GM18508 (cell line): ENCODE measurements around the gene FRMD4A.

ENCODE experiments used
- ATAC-seq: cut with Tn5 transposase; IDR thresholded peaks from one replicate; pipeline ENCODE4 v1.9.1; 2021; ENCODE audit warnings: moderate number of reproducible peaks; ENCODE audit not compliant: insufficient read depth, unreplicated experiment

FRMD4A gene

DNA sequence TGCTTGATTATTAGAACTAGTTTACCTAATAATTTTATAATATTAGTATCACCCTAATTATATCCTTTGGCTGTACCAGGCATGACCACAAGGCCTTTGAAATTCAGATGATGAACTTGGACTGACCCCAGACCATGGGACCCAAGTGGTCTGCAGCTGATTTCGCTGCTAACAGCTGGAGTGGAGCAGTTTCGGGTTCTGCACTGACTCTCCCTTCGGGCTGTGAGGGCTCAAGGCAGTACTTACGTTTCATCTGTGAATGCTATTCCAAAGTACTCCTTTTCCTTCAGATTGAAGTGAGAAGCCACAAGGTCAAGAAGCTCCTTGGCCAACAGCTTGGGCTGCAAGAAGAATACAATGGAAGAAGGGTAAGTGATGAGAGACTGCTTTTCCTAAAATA, 520.2 kb downstream of the FRMD4A start:
- no peak for ATAC-seq

DNA sequence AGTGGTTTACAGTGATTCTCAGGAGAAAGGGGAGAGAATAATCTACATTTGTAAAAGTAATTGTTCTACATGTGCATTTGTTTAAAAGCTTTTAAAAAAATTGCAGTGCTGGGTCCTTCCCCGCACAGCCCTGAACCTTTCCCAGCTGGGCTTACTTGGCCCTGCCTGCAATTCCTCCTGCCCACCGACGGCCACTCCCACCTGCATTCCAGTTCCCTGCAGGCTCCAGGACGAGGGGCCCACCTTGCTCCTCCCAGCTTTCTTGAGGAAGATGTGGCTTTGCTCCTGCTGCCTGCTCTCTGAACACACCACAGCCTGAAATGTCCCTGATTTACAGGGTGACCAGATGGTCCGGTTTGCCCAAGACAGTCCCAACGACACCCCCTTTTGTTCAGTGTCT, 521.3 kb downstream of the FRMD4A start:
- no peak for ATAC-seq

DNA sequence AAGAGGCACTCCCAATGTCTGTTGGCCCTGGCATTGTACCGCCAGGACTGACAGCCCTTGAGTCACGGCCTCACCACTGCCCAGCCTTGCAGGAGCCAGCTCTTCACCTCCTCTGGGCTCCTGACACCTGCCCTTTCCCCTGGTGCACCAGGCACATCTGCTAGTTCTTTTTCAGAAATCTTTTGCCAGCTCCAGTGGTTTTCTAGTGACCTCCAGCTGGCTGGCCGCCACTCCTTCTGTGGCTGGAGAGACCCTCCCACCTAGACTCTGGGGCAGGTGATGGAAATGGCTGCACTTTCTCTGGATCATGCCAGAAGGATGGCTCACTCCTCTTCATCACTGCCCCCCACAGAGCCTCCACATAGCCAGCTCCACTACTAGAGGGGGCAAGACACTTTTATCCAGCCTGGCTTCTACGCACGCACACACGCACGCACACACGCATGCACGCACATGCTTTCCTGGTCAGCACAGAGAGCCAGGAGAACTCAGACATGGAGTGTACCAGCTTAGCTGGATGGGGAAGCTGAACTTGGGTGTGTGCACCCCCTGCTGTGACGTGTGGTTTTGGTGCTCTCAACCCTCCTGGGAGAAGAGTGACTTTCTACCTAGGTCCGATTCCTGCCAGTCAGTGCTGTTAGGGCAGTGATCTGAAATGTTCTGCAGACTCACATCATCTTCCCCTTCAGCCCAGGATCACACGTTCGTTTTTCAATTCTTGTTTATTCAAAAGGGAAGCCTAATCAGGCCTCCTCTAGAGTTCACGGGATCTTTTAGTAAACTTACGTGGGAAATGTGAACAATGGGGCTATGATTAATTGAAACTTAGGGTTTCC, 522.0 kb downstream of the FRMD4A start:
- ATAC-seq, result no peak

DNA sequence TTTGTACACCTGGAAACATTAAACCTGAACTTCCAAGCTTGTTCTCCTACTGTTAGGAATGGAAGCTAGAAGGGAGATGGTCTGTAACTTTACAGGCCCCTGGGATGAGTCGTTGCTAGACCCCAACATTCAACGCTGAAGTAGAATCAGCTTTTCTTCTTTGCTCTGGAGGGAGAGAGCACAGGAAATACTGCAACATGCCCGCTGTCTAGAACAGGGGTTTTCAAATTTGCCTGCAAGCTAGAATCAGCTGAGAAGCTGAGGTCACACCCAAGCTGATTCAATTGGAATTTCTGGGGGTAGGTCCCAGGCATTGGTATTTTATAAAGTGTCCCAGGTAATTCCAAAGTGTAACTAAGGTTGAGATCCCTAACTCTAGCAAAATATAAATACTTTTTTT, 524.3 kb downstream of the FRMD4A start:
- no peak for ATAC-seq

DNA sequence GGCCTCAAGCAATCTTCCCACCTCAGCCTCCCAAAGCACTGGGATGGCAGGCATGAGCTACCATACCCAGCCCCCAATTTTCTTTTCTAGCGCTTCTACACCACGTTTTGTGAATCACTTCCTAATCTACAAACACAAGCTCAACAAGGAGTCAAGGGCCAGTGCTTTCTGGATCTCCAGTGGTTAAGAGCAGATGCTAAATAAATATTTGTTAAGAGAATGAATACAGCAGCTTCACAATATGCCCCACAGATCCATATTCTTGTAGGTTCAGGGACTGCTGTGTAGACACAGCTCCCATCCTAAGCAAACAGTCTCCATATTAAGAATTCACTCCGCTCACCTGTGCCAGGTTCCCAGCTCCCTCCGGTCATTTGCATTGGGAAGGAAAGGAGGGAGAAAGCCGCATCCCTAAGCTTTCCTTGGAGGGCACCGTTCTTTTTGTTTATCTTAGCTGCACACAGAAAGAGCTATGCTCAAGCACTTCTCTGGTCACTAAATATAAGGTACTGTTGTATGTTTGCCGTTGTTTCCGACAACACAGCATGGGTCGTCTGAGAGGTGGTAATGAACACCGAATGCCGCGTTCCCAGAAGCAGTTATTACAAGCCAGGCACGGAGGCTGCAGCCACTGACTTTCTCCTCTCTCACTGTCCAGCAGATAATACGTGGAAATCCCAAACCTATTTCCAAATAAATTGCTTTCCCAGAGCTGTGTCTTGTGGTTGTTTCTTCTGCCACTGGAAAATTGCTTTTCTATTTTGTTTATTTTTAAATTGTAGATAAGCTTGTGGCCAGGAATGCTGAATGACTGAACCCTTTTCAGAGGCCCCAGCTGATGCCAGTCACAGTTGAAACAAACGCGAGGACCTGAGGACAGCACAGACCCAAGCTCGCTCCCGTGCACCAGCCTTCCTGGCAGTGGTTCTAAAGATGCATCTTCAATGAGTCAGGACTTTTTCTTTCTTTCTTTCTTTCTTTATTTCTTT, 526.9 kb downstream of the FRMD4A start:
- no peak for ATAC-seq

DNA sequence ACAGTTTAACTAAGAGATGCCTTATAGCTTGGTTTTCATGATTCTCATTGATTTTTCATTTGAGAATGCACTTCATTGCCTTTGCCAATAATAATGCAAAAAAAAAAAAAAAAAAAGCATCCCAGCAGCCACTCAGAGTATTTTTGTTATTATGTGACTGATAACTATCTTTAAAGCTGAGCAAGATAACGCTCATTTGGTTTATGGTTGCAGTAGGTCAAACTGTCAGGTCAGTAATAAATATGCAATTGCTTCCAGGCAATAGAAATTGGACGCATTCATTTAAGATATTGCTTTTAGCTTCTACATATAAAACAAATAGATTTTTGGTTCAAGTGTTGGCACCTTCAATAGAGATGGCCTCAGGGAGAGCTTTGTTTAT, 528.8 kb downstream of the FRMD4A start:
- ATAC-seq, result no peak

DNA sequence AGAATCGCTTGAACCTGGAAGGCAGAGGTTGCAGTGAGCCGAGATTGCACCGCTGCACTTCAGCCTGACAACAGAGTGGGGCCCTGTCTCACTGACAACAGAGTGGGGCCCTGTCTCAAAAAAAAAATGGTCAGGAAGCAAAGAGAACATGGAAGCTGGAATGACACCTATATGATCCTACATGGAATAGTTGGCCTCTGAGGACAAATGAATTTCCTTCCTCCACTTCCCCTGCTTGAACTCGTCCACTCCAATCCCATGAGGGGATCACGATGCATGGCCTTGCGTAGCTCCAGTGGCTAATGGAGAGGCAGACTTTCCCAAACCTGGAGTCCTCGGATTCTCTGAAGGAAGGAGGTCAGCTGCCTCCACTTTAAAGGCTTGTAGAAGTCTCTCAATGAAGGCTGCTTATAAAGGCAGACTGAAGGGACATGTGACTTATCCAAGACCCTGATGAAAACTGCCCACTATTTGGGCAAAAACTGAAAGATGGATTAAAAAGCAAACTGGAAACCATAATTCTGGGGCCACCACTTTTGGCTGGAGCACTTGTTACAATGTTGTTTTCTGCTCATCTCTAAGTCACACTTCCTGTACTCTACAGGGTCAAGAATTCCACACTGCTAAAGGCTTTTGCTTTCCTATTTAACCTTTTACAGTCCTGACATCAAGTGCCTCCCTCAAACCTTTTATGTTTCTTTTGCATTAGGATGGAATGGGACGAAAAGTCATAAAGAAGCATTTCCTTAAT, 529.4 kb downstream of the FRMD4A start:
- no peak for ATAC-seq

DNA sequence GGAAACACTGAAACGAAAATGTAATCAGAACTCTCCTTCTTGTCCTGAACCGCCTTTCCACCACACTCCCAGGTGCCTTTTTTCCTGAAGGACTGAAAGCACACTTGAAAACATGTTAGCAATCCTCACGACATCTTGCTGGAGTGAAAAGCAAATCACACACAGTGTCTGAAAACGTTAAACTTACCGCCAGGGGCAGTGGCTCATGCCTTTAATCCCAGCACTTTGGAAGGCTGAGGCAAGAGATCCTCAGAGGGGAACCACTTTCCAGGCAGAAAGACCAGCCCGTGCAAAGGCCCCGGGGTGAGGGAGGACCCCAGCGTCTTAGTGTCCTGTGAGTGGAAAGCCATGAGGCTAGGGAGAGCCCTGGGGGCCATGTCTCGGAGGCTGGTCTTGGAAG, 533.6 kb downstream of the FRMD4A start:
- ATAC-seq, result no peak

DNA sequence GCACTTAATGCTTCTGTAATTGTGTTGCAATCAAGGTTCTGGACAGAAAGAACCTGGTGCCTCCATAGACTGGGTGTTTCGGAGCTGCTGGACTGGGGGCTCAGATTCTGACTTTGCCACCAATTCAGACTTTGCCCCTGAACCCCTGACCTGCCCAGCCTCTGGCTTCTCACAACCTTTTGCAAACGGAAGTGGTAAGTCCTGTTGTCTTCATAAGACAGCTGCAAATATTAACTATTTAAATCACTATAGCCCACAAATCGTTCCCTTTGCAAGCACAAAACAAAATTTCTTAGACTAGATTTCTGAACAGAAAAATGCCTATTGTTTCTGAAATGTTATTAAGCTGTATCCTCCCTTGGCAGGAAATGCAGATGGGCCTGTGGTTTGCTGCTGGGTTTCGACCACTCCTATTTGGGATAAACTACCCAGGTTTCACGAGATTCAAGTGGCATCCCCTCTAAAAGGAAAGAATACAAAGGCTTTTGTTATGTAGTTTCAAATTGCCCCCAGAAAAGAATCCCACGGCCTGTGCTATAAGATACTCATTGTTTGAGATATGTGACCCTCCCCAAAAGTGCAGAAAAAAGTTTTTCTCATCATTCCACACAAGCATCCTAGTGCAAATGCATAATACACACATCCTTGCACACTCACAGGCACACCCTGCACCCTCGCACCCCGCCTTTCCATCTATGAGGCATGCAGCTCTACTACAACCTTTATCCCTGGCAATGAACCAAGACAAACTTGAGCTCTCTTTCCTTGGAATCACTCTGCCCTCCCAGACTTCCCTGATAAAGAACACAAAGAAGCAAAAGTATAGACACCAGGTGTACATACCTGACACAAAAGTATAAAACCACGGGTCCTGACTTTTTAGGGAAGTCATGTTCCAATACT, 534.8 kb downstream of the FRMD4A start:
- no peak for ATAC-seq

DNA sequence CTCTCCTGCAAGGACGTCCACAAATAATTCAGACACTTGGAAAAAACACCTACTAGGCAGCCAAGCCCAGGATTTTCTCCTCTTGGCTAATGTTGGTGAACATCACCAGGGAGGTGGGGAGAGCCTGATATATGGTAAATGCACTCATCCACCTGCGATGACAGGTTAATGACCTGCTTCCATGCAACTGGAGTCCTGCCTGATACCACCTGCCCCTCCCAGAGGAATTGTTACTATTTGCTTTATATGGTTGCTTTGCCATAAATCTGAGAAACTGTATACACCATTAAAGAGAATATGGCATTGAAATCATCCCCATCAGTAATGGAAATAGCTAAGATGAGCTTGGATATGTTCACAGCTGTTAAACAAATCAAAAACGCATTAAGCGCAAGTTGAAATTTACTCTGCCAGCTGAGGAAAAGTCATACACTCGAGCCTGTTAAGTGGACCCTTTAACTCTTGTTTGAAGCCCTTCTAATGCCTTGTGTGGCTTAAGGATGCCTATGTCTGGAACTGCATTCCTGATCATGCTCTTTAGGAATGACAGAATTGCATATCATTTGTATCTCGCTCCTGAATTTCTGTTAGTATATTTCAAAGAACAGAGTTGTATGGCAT, 535.6 kb downstream of the FRMD4A start:
- ATAC-seq, result no peak

DNA sequence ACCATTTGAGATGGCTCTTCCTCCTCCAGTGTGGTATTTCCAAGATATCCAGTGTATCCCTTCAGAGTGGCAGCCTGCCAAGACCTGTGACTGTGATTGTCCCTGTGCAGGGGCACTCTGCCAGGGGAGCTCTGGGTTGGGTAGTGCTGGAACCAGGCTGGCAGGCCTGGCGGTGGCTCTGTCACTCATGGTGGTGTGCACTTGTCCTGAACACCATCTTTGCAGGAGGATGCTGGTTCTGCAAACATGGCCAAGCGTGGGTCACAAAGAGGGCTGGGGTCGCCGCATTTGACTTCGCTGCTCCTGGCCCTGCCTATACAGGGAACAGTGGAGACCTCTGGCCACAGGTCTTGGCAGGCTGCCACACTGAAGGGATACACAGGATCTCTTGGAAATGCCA, 538.7 kb downstream of the FRMD4A start:
- no peak for ATAC-seq

DNA sequence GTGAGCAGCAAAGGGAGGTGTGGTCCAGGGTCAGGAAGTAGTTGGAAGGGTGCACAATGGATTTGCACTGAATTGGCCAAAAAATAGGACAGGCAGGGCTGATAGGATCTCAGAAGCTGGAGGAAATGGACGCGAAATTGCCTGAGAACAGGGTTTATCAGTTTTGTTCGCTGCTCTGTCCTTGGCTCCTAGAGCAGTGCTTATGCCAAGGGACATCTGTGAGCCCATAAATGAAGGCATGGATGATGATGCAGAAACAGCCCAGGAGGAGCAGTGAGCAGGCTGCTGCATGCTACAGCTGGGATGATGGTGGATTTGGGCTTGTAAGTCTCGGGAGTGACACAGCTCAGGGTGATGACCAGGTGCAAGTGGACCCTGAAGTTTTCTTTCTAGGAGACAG, 539.2 kb downstream of the FRMD4A start:
- no peak for ATAC-seq

DNA sequence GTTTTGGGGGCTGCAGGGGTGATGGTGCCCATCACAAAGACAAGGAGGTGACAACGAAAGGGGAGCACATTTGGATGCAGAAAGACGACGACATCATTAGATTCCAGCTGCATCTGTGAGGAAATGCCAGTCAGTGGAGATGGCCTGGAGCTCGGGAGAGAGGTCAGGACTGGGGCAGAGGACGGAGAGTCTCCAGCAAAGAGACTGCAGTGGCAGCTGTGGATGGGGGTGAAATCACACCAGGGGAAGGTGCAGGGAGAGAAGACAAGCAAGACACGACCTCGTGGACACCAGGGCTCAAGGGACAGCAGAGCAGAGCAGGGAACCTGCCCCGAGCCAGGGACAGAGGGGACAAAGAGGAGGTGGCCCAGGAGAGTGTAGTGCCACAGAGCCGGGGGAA, 540.5 kb downstream of the FRMD4A start:
- ATAC-seq, result no peak

DNA sequence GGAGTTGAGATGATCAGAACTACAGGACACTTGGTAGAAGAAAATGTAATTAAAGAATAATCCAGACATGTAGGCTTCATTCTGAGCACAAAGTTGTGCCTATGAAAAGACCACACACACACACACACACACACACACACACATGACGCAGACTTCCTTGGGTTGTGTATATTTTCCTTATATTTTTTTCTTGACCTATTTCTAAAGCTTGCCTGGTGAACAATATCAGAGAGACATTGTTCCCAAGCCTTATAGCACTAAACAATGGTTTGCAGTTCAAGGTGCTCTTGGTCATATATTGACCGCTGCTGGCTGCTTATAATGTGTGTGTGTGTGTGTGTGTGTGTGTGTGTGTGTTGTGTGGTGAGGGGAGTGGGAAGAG, 541.3 kb downstream of the FRMD4A start:
- no peak for ATAC-seq

DNA sequence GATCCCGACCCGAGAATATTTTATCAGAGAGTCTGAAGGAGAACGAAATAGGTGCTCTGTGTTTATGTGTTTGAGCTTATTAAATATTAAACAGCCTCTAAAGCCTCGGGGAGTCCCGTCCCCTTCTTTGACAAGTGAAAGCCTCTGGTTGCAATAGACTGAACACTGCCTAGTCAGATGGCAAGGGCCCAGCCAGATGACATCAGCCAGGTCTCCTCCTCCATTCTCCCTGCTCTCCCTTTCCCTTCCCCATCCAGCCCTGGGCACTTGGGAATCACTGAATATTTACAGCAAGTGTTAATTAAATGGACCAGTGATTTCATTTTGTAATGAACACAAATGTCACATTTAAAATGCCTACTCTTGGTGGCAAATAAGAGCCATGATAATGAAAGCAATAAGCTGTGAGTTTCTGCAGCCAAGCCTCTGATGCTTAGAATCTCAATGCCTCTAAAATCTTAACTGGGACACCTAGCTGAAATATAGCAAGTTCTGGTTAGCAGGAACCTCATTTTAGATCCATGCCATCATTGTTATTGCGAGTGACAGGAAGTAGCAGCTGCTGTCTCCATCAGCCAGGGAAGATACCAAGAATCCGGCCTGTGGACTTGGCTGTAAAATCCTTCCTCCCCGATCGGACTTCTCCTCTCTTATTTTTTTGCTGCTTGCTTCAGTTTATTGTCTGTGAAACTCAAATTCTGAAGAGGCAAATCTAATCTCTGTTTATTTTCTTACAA, 541.8 kb downstream of the FRMD4A start:
- no peak for ATAC-seq

DNA sequence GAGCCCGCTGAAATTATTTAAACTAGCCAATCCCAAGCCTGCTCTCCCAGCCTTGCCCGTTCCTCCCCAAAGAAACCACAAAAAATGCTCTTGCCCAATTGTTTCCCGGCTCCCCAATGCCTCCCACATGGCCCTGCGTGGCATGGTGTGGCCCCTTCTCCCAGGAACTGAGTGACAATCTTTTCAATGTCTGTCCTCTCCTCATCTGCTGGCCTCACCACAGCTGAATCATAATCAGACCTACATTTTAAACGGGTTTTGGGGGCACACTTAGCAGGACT, 542.5 kb downstream of the FRMD4A start:
- no peak for ATAC-seq

DNA sequence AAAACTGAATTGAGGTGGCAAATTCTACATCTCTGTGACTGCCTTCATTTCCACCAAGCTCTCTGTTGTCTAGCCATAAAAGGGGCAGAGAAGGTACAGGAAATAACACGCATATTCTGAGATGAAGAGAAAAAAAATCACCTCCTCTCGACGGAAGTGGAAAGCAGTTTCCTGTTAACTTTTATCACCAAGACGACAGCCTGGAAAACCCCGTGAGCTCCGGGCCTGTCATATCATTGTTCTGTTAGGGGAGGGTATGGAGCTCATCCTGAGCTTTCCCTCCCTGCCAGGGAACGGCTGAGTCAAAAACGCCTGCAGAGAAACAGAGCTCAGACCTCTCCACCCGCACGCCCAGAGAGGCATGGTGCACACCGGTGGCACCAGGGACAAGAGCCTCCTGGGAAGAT, 543.7 kb downstream of the FRMD4A start:
- peak; percentile 41 for ATAC-seq

DNA sequence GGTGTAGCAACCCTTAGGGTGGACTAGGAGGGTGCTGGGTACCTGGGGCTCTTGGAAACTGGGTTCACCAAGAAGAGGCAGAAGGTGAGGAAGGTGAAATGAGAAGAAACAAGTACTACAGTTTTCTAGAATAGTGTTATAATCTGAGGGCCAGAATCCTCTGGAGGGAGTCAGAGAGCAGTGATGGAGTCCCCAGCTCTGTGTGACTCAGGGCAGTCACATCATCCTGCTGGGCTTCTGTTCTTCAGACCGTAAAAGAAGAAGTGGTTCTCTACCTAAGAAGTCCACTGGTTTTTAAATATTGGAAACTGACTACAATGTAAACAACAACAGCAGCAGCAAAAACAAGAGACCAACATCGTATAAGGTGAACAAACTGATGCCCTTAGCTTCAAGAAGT, 546.7 kb downstream of the FRMD4A start:
- ATAC-seq, result no peak

DNA sequence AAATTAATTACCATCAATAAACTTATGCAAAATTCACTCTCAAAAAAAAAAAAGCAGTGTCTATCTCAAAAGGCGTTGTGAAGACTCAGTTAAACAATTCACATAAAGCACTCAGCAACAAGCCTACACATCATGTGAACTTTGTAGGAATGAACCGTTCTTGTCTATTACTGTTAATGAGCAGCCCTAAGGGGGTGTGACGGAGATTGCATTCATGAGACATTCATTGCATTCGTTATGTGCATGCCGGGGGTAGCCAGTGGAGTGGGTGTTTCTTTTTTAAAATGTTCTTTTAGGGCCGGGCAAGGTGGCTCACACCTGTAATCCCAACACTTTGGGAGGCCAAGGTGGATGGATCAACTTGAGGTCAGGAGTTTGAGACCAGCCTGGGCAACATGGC, 551.0 kb downstream of the FRMD4A start:
- ATAC-seq, result no peak
